GM23338 (cell line): ENCODE results near the gene ADPRHL1. TPM values are rescaled to one million over a fixed set of nuclear protein-coding genes. Genes with fewer than 3 reads are reported as not detected.

Experiments
- ATAC-seq: fragments of 200-7000 bp; cut with Tn5 transposase; 3 replicates; pipeline ENCODE4 v1.9.1; 2020
- DNase-seq: peaks from one replicate; pipeline ENCODE4 v3.0.0-alpha.2; 2015; ENCODE audit warnings: low spot score
- H2AFZ ChIP-seq: fragments of 200-600 bp; sonication (generic); 2 replicates; pipeline ENCODE4 v1.8.0; 2016; ENCODE audit warnings: antibody characterized with exemption, mild to moderate bottlenecking, moderate library complexity
- H3F3A ChIP-seq: fragments of 200-600 bp; sonication (generic); replicated peaks from 2 replicates; pipeline ENCODE4 v1.8.0; 2017; ENCODE audit warnings: antibody characterized with exemption, mixed run types, low read depth
- H3K27ac ChIP-seq: fragments of 200-600 bp; sonication (generic); 2 replicates; pipeline ENCODE4 v1.6.1; 2016; ENCODE audit warnings: low read depth
- H3K27me3 ChIP-seq: fragments of 200-600 bp; sonication (generic); 2 replicates; pipeline ENCODE4 v1.8.0; 2016; ENCODE audit warnings: mild to moderate bottlenecking, mixed run types, moderate library complexity; ENCODE audit not compliant: insufficient read depth
- H3K36me3 ChIP-seq: fragments of 200-600 bp; sonication (generic); 2 replicates; pipeline ENCODE4 v1.8.0; 2016; ENCODE audit warnings: mild to moderate bottlenecking; ENCODE audit not compliant: insufficient read depth
- H3K4me1 ChIP-seq: fragments of 200-600 bp; sonication (generic); 2 replicates; pipeline ENCODE4 v1.8.0; 2016; ENCODE audit warnings: mild to moderate bottlenecking, moderate library complexity; ENCODE audit not compliant: insufficient read depth
- H3K4me2 ChIP-seq: fragments of 200-600 bp; sonication (generic); 2 replicates; pipeline ENCODE4 v1.7.1; 2017; ENCODE audit warnings: mixed run types
- H3K4me3 ChIP-seq: fragments of 200-600 bp; sonication (generic); 2 replicates; pipeline ENCODE4 v1.6.1; 2016; ENCODE audit warnings: mixed run types
- H3K79me2 ChIP-seq: fragments of 200-600 bp; sonication (generic); replicated peaks from 2 replicates; pipeline ENCODE4 v1.8.0; 2017; ENCODE audit warnings: mild to moderate bottlenecking; ENCODE audit not compliant: insufficient read depth
- H3K9me2 ChIP-seq: fragments of 200-600 bp; sonication (generic); 2 replicates; pipeline ENCODE4 v1.8.0; 2017; ENCODE audit not compliant: insufficient read depth
- H4K20me1 ChIP-seq: fragments of 200-600 bp; sonication (generic); replicated peaks from 2 replicates; pipeline ENCODE4 v1.8.0; 2017; ENCODE audit warnings: mild to moderate bottlenecking; ENCODE audit not compliant: insufficient read depth
- H3K27ac Mint-ChIP-seq: 2 replicates; pipeline ENCODE4 v1.8.0; 2020; ENCODE audit warnings: inconsistent platforms, mild to moderate bottlenecking, moderate library complexity, mixed read lengths
- H3K27me3 Mint-ChIP-seq: 3 replicates; pipeline ENCODE4 v1.8.0; 2022; ENCODE audit warnings: low read depth, mild to moderate bottlenecking, moderate library complexity, mixed read lengths, inconsistent platforms; ENCODE audit not compliant: insufficient read depth, poor library complexity
- H3K36me3 Mint-ChIP-seq: 3 replicates; pipeline ENCODE4 v1.8.0; 2021; ENCODE audit warnings: low read depth, mild to moderate bottlenecking, inconsistent platforms, moderate library complexity, mixed read lengths
- H3K4me1 Mint-ChIP-seq: 3 replicates; pipeline ENCODE4 v1.8.0; 2020; ENCODE audit warnings: mild to moderate bottlenecking, inconsistent platforms, mixed read lengths
- H3K4me3 Mint-ChIP-seq: 3 replicates; pipeline ENCODE4 v1.8.0; 2021; ENCODE audit warnings: moderate library complexity, mild to moderate bottlenecking, inconsistent platforms, mixed read lengths
- H3K9me3 Mint-ChIP-seq: 3 replicates; pipeline ENCODE4 v1.8.0; 2020; ENCODE audit warnings: moderate library complexity, mild to moderate bottlenecking, inconsistent platforms, mixed read lengths
- CREB1 ChIP-seq: fragments of 250-450 bp; sonication (Bioruptor Pico); IDR thresholded peaks from 2 replicates; pipeline ENCODE4 v1.5.0; 2020; ENCODE audit warnings: low read depth, mild to moderate bottlenecking, moderate library complexity
- ETS1 ChIP-seq: IDR thresholded peaks from 2 replicates; pipeline ENCODE4 v1.6.1; 2016; ENCODE audit warnings: antibody characterized with exemption
- EZH2 ChIP-seq: fragments of 200-600 bp; sonication (generic); IDR thresholded peaks from one replicate; pipeline ENCODE4 v1.8.0; 2017; ENCODE audit warnings: antibody characterized with exemption, mild to moderate bottlenecking, low read depth; ENCODE audit not compliant: unreplicated experiment
- EZH2phosphoT487 ChIP-seq: fragments of 200-600 bp; sonication (generic); IDR thresholded peaks from one replicate; pipeline ENCODE4 v1.8.1; 2018; ENCODE audit warnings: antibody characterized with exemption; ENCODE audit not compliant: unreplicated experiment
- JUNB ChIP-seq: IDR thresholded peaks from one replicate; pipeline ENCODE4 v1.6.1; 2016; ENCODE audit warnings: antibody characterized with exemption; ENCODE audit not compliant: unreplicated experiment
- NANOG ChIP-seq: IDR thresholded peaks from 2 replicates; pipeline ENCODE4 v1.6.1; 2016; ENCODE audit warnings: antibody characterized with exemption, borderline replicate concordance
- POLR2AphosphoS5 ChIP-seq: IDR thresholded peaks from 2 replicates; pipeline ENCODE4 v1.6.1; 2016; ENCODE audit warnings: antibody characterized with exemption, low read depth
- REST ChIP-seq: IDR thresholded peaks from one replicate; pipeline ENCODE4 v1.6.1; 2018; ENCODE audit warnings: antibody characterized with exemption; ENCODE audit not compliant: unreplicated experiment
- STAT1 ChIP-seq: IDR thresholded peaks from one replicate; pipeline ENCODE4 v1.6.1; 2016; ENCODE audit warnings: antibody characterized with exemption; ENCODE audit not compliant: unreplicated experiment
- ZNF114 ChIP-seq: fragments of 250-450 bp; sonication (Bioruptor Pico); IDR thresholded peaks from 2 replicates; pipeline ENCODE4 v1.5.0; 2020; ENCODE audit warnings: mild to moderate bottlenecking, moderate library complexity
- ZNF331 ChIP-seq: fragments of 250-450 bp; sonication (Bioruptor Pico); IDR thresholded peaks from 2 replicates; pipeline ENCODE4 v1.5.0; 2020; ENCODE audit warnings: low read depth, mild to moderate bottlenecking, moderate library complexity
- polyA plus RNA-seq: library from polyadenylated mRNA; unstranded; fragments of >200 nt; fragmentation: Nextera tagmentation; extraction: Ambion mirVana; gene quantifications from 2 replicates; pipeline ENCODE4 v1.2.1, GENCODE V29; 2016
- total RNA-seq: library from RNA; depleted of rRNA; stranded (reverse); fragments of >200 nt; shearing (Covaris generic); gene quantifications from 2 replicates; pipeline ENCODE4 v1.2.3, GENCODE V29; 2014

The ADPRHL1 gene
- total and polyA plus RNA-seq, 2 experiments from 2014 or later = 0.80 to 1.0 TPM

GRCh38 chr13:113483081-113483480 lies 29.8 kb upstream of the ADPRHL1 start:
- Histone ChIP-seq H3K79me2 (peaks cover 92% of the 10 kb centered on the region), H3K9me2 (no peaks in the 10 kb centered on the region), H3K27me3 (no peaks in the 10 kb centered on the region), H2AFZ (no peak overlapping the region), H3K36me3 (peaks cover 14% of the 10 kb centered on the region; the same call in 1 of the 2 replicates), H3K4me2 (no peak overlapping the region), H3K4me1 (peaks cover 32% of the 10 kb centered on the region; the same call in 1 of the 2 replicates), H3F3A (0 out of 2 replicates have a peak, but pooled peaks cover 8% of the 10 kb centered on the region), H4K20me1 (peaks cover 86% of the 10 kb centered on the region), H3K4me3 (no peak overlapping the region), H3K27ac (no peak overlapping the region)
- Mint-ChIP-seq H3K4me3 (no peak overlapping the region), H3K27ac (no peak overlapping the region), H3K9me3 (no peaks in the 10 kb centered on the region; the same call in 2 of the 3 replicates), H3K36me3 (peaks cover 17% of the 10 kb centered on the region; the same call in 2 of the 3 replicates), H3K4me1 (peaks cover 33% of the 10 kb centered on the region), H3K27me3 (peaks cover 4% of the 10 kb centered on the region)
- TF ChIP-seq STAT1 (no peak), POLR2AphosphoS5 (no peak), CREB1 (CRISPR knock-in tag) (no peak), ZNF331 (CRISPR knock-in tag) (no peak), REST (no peak), EZH2phosphoT487 (no peak), NANOG (no peak), ETS1 (no peak)
- ATAC-seq (no peak), DNase-seq (no peak)

GRCh38 chr13:113479179-113479578 lies 25.9 kb upstream of the ADPRHL1 start:
- no peak overlapping the region for H3K27ac Mint-ChIP-seq
- DNase-seq = no peak
- TF ChIP-seq NANOG (no peak), ZNF331 (CRISPR knock-in tag) (no peak), POLR2AphosphoS5 (no peak), ZNF114 (CRISPR knock-in tag) (no peak), EZH2 (no peak), REST (no peak), JUNB (no peak), EZH2phosphoT487 (no peak), CREB1 (CRISPR knock-in tag) (no peak), STAT1 (no peak)
- H3K4me1 Mint-ChIP-seq = peaks cover 11% of the 10 kb centered on the region
- H3K4me1 ChIP-seq = peaks cover 19% of the 10 kb centered on the region; the same call in 1 of the 2 replicates
- H3K27ac ChIP-seq = no peak overlapping the region
- peaks cover 4% of the 10 kb centered on the region for H3K27me3 Mint-ChIP-seq
- H3K79me2 ChIP-seq = peaks cover 62% of the 10 kb centered on the region
- ATAC-seq = no peak
- peaks cover 53% of the 10 kb centered on the region for H4K20me1 ChIP-seq
- H3K27me3 ChIP-seq = no peaks in the 10 kb centered on the region
- 0 out of 2 replicates have a peak, but pooled peaks cover 3% of the 10 kb centered on the region for H3F3A ChIP-seq
- no peaks in the 10 kb centered on the region for H3K9me2 ChIP-seq
- no peaks in the 10 kb centered on the region for H3K9me3 Mint-ChIP-seq
- no peak overlapping the region for H3K4me3 Mint-ChIP-seq
- H3K36me3 Mint-ChIP-seq = peaks cover 43% of the 10 kb centered on the region
- H3K4me3 ChIP-seq = no peak overlapping the region
- H3K4me2 ChIP-seq = no peak overlapping the region
- peaks cover 37% of the 10 kb centered on the region for H3K36me3 ChIP-seq
- no peak overlapping the region for H2AFZ ChIP-seq
